Calu3 (cell line): ENCODE data around the gene C6orf47. TPM values are rescaled to one million over a fixed set of nuclear protein-coding genes. Genes with fewer than 3 reads are reported as not detected.

Experiments used
- BruUV-seq: library from RNA; stranded (reverse); fragments of 400-500 nt; replicated peaks from 2 replicates; lab custom pipeline; 2021; lab: Mats Ljungman, UMichigan
- CTCF ChIA-PET: fragments of 300-600 bp; sonication (Branson Sonifier 250); formaldehyde crosslinking; loops from one replicate; lab custom pipeline; 2022; ENCODE audit warnings: antibody characterized with exemption; lab: Charles Lee
- DNase-seq: peaks from one replicate; pipeline ENCODE4 v3.0.0; 2022
- H3K27ac Mint-ChIP-seq: one replicate; pipeline ENCODE4 v1.8.0; 2022; ENCODE audit warnings: mixed read lengths; ENCODE audit not compliant: unreplicated experiment
- H3K27me3 Mint-ChIP-seq: one replicate; pipeline ENCODE4 v1.8.0; 2022; ENCODE audit warnings: mixed read lengths; ENCODE audit not compliant: unreplicated experiment
- H3K36me3 Mint-ChIP-seq: one replicate; pipeline ENCODE4 v1.8.0; 2022; ENCODE audit warnings: mild to moderate bottlenecking, moderate library complexity, mixed read lengths; ENCODE audit not compliant: insufficient read depth, unreplicated experiment
- H3K4me1 Mint-ChIP-seq: one replicate; pipeline ENCODE4 v1.8.0; 2022; ENCODE audit warnings: mild to moderate bottlenecking, low read depth, mixed read lengths; ENCODE audit not compliant: unreplicated experiment
- H3K4me3 Mint-ChIP-seq: one replicate; pipeline ENCODE4 v1.8.0; 2022; ENCODE audit warnings: mild to moderate bottlenecking, low read depth, moderate library complexity, mixed read lengths; ENCODE audit not compliant: unreplicated experiment
- H3K9me3 Mint-ChIP-seq: one replicate; pipeline ENCODE4 v1.8.0; 2022; ENCODE audit warnings: low read depth, mixed read lengths; ENCODE audit not compliant: unreplicated experiment
- intact Hi-C: fragments of 100-400 bp; cut with micrococcal nuclease; formaldehyde crosslinking; loops from one replicate; pipeline ENCODE4 v1.10.0; 2022; ENCODE audit not compliant: unreplicated experiment
- total RNA-seq: library from RNA; stranded (reverse); gene quantifications from 2 replicates; pipeline ENCODE4 v1.2.3, GENCODE V29; 2022
- TF ChIP-seq, protein P1 (sequence below): fragments of 200-600 bp; IDR thresholded peaks from one replicate; pipeline ENCODE4 v1.8.0; 2022; ENCODE audit warnings: antibody characterized with exemption; ENCODE audit not compliant: unreplicated experiment

C6orf47 gene
- total RNA-seq, 1 experiment from 2014 or later = 40.3 TPM

GRCh38 chr6:31706599-31706998 is 46.0 kb upstream of the C6orf47 start, which contains the start of gene LY6G6F:
TSS of gene LY6G6F (plus strand) at chr6:31706866. CDS start at chr6:31706907, 41 bp downstream.
- H3K27me3 Mint-ChIP-seq = no peaks in the 10 kb centered on the region
- no peak within 1 kb of the TSS for H3K4me3 Mint-ChIP-seq
- peaks cover 19% of the 10 kb centered on the region for H3K4me1 Mint-ChIP-seq
- no peak within 1 kb of the TSS for H3K27ac Mint-ChIP-seq
- BruUV-seq = no TSS peak
- DNase-seq = no peak
- intact Hi-C loops = no loop called here
- TF ChIP-seq, protein P1, sequence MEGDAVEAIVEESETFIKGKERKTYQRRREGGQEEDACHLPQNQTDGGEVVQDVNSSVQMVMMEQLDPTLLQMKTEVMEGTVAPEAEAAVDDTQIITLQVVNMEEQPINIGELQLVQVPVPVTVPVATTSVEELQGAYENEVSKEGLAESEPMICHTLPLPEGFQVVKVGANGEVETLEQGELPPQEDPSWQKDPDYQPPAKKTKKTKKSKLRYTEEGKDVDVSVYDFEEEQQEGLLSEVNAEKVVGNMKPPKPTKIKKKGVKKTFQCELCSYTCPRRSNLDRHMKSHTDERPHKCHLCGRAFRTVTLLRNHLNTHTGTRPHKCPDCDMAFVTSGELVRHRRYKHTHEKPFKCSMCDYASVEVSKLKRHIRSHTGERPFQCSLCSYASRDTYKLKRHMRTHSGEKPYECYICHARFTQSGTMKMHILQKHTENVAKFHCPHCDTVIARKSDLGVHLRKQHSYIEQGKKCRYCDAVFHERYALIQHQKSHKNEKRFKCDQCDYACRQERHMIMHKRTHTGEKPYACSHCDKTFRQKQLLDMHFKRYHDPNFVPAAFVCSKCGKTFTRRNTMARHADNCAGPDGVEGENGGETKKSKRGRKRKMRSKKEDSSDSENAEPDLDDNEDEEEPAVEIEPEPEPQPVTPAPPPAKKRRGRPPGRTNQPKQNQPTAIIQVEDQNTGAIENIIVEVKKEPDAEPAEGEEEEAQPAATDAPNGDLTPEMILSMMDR = no peak
- CTCF ChIA-PET = interaction anchor here (0.7 to 1.2 kb wide), 2 partner anchors 68 to 81 kb away, joined by 3 read pairs; no protein-coding TSS in a partner anchor
- H3K9me3 Mint-ChIP-seq = no peaks in the 10 kb centered on the region
- peaks cover 17% of the 10 kb centered on the region for H3K36me3 Mint-ChIP-seq

DNA sequence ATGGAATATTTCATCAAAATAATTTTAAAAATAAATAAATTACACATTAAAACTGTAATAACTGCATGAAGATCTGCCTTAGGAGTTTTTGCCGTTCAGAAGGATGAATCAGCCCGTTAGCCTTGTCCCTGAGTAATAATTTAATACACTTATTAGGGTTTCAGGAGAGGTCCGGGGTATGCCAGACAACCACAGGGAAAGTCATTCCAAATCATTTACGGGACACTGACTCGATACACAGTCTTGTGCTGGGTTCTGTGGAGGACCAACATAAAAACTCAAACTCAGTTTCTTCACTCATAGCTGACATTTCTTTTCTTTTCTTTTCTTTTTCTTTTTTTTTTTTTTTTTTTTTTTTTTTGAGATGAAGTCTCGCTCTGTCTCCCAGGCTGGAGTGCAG is 45.4 kb upstream of the C6orf47 start:
- TF ChIP-seq, protein P1 = no peak
- CTCF ChIA-PET = interaction anchor here (0.7 kb wide), 1 partner anchor 81 kb away, joined by 3 read pairs; no protein-coding TSS in a partner anchor
- intact Hi-C loops = no loop called here
- Mint-ChIP-seq H3K4me1 (peaks cover 13% of the 10 kb centered on the region), H3K27me3 (no peaks in the 10 kb centered on the region), H3K27ac (no peak overlapping the region), H3K4me3 (no peak overlapping the region), H3K9me3 (no peaks in the 10 kb centered on the region), H3K36me3 (peaks cover 17% of the 10 kb centered on the region)
- no peak for DNase-seq
- BruUV-seq = no TSS peak

GRCh38 chr6:31702819-31703716 is 42.5 kb upstream of the C6orf47 start, which contains the start of gene ABHD16A:
TSS of gene ABHD16A (minus strand) at chr6:31703324. CDS start at chr6:31703281, 43 bp downstream.
- intact Hi-C loops = loop anchor here (5.0 kb wide), 1 partner anchor 34 kb away; the partner anchor contains the start of gene CLIC1

DNA sequence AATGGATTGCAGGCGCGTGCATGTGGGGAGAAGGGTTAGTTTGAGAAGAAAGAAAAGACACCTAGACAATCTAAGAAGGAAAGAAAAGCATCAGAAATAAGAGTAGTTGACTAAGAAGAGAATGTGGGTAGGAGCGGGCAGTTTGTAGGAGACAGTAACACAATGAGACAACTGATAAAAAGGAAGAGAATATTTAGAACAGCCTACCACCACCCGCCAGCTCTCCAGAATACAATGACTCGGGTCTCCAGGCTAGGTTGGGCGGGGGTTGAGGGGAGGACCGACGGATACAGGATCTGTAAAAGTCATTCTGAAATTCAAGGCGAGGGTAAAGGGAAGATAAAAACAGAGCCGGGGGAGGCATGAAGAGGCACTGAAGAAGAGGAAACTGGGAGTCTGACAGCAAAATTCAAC is 41.8 kb upstream of the C6orf47 start:
- CTCF ChIA-PET = interaction anchor here (0.8 to 1.8 kb wide), 8 partner anchors 12 to 113 kb away, joined by 3 to 14 read pairs (median 4); partner anchors contain the start of genes DDAH2, HSPA1A, HSPA1L and LY6G6C
- Mint-ChIP-seq H3K4me3 (peak overlapping the region; percentile 77), H3K27me3 (no peaks in the 10 kb centered on the region), H3K9me3 (no peaks in the 10 kb centered on the region), H3K4me1 (peaks cover 7% of the 10 kb centered on the region), H3K36me3 (peaks cover 22% of the 10 kb centered on the region), H3K27ac (peak overlapping the region; percentile 66)
- TF ChIP-seq, protein P1 = no peak
- BruUV-seq = no TSS peak
- no peak for DNase-seq
- intact Hi-C loops = loop anchor here (5.0 kb wide), 1 partner anchor 35 kb away; the partner anchor contains the start of gene CLIC1

More at GRCh38 chr6:31702819-31703716, 42.5 kb upstream of the C6orf47 start, which contains the start of gene ABHD16A:
- Mint-ChIP-seq H3K4me1 (peaks cover 7% of the 10 kb centered on the region), H3K36me3 (peaks cover 17% of the 10 kb centered on the region), H3K27me3 (no peaks in the 10 kb centered on the region), H3K27ac (peak within 1 kb of the TSS; percentile 66), H3K9me3 (no peaks in the 10 kb centered on the region), H3K4me3 (peak within 1 kb of the TSS; percentile 77)
- DNase-seq = peak; percentile 100
- CTCF ChIA-PET = interaction anchor here (0.6 to 1.8 kb wide), 18 partner anchors 8 to 1536 kb away, joined by 3 to 14 read pairs (median 4); partner anchors contain the start of genes ATP6V1G2, CLIC1, DDAH2 and HSPA1A
- BruUV-seq = TSS peak; percentile 91
- TF ChIP-seq, protein P1 = peak; percentile 39
